Activated gamma-delta T cell (primary cell): ENCODE results near the gene WDR74.
"Not testable (repeated sequence)": the region's sequence is repeated elsewhere in the genome, so short reads cannot be mapped to it uniquely, and the experiment has no call there.

Experiments
- DNase-seq: peaks from one replicate; lab custom pipeline; 2025; lab: John Stamatoyannopoulos, UW

The WDR74 gene

DNA sequence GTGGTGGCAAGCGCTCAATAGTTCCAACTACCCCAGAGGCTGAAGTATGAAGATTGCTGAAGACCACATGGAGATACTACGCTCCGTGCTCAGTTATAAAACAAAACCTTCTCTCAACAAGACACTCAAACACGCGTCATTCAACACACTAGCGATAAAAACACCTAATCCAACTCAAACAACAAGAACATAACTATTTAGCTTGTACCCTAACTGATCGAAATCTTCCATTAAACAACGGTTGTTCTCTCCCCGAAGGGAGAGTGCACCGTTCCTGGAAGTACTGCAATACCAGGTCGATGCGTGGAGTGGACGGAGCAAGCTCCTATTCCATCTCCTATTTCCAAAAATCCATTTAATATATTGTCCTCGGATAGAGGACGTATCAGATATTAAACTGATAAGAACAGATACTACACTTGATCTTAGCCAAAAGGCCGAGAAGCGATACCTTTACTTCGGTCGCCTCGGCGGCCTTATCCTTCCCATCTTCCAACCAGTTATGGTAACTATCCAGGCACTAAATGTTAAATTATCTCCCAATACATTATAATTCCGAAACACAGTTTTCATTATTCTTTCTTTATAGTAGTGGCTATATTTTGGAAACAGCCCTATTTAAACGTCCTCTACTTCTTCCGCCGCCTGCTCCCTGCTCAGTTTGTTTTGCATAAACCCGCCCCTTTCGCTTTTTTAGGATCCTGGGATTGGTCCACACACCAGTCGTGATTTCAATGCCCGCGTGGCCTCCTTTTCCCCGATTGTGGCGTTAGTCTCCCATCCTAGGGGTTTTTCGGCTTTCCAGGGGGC is 2.2 kb upstream of the WDR74 start:
- DNase-seq = no peak

DNA sequence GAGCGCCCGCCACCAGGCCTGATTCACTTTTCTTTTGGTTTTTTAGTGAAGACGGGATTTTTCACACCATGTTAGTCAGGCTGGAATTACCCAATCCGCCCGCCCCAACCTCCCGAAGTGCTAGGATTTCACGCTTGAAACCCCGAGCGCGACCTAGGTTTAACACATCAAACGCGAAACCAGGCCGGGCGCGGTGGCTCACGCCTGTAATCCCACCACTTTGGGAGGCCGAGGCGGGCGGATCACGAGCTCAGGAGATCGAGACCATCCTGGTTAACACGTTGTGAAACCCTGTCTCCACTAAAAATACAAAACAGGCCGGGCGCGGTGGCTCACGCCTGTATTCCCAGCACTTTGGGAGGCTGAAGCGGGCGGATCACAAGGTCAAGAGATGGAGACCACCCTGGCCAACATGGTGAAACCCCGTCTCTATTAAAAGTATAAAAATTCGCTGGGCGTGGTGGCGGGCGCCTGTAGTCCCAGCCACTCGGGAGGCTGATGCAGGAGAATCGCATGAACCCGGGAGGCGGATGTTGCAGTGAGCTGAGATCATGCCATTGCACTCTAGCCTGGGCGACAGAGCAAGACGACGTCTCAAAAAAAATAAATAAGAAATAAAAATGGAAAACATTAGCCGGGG is 1.5 kb upstream of the WDR74 start:
- peak; percentile 70 for DNase-seq

DNA sequence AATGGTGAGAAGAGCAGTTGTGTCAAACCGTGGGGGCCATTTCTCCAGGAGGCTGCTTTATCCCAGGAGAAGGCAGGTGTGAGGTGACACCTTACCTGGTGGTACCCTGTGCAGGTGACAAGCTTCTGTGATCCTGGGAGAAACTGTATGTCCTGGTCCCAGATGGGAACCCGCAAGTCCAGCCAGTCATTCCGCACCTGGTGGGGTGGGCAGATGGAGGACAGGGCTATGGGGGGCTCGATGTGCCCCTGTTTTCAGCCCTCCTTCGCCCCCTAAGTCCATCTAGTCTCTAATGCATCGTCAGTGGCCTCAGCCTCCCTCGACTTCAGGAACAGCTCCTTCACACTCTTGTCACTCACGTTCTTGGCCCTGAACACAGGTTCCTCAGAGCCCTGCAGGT is 4.1 kb downstream of the WDR74 start:
- DNase-seq = no peak

GRCh38 chr11:62832336-62833234 is 6.8 kb downstream of the WDR74 start, which contains the start of gene TEX54:
Gene TEX54, minus strand, starts transcription at chr11:62832841.
- no peak for DNase-seq

DNA sequence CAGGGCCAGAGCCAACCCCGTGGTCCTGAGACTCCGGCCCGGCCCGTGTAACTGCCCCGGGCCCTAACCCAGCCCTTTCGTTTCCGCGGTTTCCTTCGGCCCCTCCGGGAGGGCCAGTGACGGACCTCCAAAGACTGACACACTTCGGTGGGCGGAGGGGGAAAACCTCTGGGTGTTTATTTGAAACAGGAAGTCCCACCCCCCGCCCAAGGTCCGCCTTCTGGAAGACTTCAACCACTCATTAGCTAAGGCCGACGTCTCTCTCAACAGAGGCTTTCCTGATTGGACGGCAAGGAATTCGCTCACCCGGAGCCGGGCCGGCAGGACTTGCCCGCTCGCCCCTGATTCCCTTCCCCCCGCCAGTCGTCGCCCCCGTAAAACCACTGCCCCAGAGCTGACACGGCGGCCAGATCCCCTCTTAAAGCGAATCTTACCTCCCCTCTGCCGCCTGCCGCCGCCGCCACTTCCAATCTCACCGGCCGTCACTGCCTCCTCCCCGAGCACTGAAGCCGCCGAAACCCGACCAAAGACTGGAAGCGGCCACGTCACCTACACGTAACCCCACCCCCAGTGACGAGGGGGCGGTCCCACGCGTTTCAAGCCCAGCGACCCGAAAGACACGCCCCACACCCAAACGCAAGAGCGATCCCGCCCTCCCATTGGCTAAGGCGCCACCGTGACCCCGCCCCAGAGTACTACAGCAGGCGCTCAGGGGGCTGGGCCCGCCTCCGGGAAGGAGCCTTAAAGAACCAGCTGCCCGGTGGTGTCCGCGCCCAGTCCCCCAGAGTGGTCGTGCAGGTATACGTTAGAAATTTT is 7.7 kb downstream of the WDR74 start, which contains the start of gene STX5:
Gene STX5, minus strand, starts transcription at position 532 of the 816 bp plus-strand sequence. CDS start 808 bp downstream, outside the sequence.
- peak; percentile 96 for DNase-seq

DNA sequence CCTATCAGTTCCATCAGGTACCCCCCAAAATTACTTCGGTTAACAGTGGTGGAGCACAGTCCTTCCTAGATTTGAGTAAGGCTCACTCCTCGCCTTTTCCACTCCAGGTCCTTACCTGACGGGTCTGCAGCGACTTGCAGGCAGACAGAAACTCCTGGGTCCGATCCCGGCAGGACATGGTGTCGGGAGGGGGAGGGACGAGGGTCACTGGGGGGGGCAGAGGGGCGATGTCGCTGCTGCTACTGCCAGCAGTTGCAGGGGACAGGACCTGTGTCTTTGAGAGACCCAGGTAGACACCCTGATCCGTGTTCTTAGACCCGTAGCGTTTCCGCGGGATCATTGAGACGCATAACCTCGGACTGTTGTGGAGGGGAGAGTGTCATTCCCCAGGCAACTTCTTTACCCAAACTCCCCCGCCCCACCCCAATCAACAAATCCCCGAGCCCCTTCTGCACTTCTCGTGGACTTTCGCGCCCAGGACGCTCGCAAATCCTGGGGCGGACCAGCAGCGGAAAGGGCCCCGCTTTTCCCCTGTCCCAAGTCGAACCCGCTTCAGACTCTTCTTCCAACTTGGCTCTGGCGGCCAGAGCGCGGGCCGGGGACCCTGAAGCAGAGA is 8.4 kb downstream of the WDR74 start:
- DNase-seq = no peak

DNA sequence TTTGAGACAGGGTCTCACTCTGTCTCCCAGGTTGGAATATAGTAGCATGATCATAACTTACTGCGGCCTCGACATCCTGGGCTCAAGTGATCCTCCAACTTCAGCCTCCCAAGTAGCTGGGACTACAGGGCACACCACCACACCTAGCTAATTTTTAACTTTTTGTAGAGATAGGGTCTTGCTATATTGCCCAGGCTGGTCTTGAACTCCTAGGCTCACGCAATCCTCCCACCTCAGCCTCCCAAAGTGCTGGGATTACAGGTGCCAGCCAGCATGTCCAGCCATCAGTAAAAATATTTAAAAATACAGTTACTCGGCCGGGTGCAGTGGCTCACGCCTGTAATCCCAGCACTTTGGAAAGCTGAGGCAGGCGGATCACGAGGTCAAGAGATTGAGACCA is 11.3 kb downstream of the WDR74 start:
- DNase-seq = not testable (repeated sequence)

DNA sequence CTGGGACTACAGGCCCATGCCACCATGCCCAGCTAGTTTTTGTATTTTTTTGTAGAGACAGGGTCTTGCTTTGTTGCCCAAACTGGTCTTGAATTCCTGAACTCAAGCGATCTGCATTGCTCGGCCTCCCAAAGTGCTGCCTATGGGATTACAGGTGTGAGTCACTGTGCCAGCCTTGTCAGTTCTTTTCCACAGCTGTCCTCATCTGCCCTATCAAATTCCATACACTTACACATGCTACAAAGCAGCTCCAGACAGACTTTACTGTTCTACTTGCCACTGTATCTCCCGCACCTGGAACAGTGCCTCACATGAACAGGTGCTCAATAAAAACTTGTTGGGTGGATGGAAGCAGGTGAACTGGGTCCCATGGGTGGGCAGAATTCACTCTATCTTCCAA is 15.7 kb downstream of the WDR74 start:
- DNase-seq = no peak

GRCh38 chr11:62817129-62817528 is 22.3 kb downstream of the WDR74 start:
- DNase-seq = no peak

DNA sequence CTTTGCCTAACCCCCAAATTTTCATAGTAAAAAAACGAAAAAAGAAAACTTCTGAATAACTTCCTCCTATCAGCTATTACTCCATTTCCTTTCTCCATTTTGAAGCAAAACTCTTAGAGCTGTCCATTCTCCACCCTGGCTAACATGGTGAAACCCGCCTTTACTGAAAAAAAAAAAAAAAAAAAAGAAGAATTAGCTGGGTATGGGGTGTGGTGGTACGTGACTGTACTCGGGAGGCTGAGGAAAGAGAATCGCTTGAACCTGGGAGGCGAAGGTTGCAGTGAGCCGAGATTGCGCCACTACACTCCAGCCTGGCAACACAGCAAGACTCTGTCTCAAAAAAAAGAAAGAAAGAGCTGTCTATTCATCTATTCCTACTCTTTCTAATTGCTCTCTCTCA is 22.8 kb downstream of the WDR74 start:
- no peak for DNase-seq

- no peak for DNase-seq
These were observed 27.7 kb downstream of the WDR74 start for GRCh38 chr11:62811659-62812058.

DNA sequence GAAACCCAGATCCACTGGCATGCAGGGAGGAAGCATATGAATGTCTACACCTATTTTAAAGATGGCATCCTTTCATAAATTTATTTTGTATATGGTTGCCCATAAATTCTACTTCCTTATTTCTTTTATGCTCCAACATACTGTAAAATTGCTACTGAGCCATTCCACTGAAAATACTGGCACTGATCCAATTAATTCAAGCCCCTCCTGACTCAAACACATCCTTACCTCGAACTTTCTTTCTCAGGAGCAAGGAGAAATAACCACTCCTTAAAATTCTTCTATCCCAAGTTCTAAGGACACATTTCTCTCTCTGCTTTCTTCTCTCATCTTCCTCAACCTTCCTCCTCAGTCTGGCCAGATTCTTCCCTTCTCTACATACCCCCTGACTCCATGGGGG is 28.6 kb downstream of the WDR74 start:
- DNase-seq = no peak

GRCh38 chr11:62806611-62807121 is 32.7 kb downstream of the WDR74 start:
- no peak for DNase-seq

DNA sequence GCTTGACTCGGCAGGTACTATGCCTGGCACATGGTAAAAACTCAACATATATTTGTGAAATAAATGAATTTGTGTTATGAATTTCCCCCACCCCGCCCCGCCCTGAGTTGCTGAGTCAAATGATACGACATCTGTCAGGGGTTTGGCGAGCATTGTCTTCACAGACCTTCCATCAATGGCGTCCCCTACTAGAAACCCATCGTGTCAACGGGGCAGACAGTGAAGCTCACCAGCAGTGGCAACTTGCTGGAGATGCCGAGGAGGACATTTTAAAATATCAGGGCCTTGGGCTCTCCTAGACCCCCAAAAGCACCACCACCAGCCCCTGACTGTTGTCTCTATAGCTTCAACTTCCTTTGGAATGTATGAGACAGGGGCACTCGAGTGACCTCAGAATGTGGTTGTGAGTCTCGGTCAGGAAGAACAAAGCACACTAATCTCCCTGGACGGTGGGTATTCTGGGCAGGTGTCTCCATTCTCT is 33.4 kb downstream of the WDR74 start:
- no peak for DNase-seq

DNA sequence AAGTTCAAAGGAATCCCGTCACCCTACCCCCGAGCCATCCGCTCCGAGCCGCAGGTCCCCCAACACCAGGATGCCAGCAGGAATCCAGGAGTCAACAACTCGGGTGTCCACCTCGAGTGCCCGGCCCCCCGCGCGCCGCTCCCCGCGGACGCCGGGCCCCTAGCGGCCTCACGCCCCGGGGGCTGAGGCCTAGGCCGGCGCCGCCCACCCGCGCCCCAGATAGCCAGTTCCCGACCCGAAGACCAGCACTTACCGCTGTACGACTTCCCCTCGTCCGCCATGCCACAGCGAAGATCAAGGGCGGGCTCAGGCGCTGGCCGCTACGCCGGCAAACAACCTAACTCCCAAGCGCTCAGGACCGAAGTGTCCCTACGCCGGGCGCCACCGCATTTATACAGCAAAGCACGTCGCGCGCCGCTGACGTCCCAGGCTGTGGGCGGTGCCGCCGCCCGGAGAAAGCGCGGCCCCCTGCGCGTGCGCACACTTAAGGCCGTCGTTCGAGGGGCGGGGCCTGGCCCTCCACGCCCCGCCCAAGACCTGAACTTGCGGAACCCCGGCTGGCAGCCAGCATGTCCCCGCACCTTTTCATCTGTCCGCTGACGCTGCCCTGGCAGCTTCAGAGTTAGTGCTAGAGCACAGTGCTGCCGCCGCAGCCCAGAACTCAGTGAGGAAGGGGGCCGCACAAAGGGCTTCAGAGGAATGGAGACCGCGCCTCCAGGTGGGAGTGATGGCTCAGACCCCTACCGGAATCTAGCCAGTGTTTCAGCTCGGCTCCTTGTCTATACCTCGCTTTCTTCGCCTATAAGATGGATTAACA is 34.1 kb downstream of the WDR74 start, which contains the start of gene NXF1:
Gene NXF1, minus strand, starts transcription at position 365 of the 817 bp plus-strand sequence. Its CDS starts 84 bp downstream, at position 281.
- peak; percentile 94 for DNase-seq

GRCh38 chr11:62804310-62805075 is 34.9 kb downstream of the WDR74 start:
- DNase-seq = no peak

DNA sequence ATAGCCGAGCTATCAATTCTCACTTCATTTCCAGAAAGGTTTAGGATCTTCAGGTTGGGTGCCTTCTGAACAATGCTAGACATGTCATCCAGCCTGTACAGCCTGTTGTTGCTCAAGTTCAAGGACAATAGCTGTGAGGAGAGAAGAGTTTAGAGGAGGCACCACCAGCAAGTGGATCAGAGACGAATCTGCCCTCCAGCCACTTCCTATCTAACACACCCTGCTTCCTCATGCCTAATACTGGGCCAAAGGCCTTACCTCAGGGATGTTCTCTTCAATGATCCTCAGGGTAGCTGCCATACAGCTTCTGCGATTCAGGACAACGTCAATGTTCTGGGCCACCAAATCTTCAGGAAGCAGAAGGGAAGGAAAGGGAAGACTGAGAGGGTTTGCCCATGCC is 38.3 kb downstream of the WDR74 start:
- DNase-seq = no peak

DNA sequence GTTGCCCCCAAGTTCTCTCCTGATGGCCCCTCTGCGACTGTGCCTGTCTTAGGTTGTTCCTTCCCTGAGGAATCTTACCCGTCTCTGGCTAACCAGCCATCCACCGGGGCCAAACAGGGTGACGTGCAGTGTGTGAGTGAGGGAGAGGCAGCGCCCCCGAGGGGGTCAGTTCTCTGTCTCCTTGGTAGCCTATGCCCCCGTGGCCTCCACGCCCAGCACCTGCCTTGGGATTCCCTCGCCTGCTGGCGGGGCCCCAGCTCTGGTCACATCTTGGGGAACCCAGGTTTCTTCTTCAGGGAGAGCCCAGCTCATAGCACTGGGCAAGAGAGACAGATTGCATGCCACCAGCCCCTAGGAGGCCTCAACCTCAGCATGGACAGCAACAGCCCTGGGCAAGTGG is 39.9 kb downstream of the WDR74 start:
- DNase-seq = no peak

DNA sequence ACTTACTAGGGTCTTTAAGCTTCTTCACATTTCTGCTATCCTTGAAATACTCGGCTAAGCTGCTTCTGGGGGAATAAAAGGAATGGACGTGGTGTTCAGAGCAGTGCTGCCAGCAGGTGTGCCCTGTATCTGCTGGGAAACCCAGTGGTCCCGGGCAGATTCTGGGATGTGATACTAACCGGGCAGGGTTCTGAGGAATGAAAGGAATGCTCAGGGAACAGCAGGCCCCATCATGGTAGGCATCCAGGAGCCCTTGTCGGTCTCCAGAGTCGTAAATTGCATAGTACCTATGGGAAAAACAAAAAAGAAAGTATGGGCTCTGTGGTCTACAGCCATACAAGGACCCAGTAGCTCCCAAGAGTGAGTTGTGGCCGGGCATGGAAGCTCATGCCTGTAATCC is 43.1 kb downstream of the WDR74 start:
- DNase-seq = no peak
